Karpas-422 (cell line): Measurements from ENCODE around the gene SARS2. TPM values are rescaled to one million over a fixed set of nuclear protein-coding genes. Genes with fewer than 3 reads are reported as not detected.

Source experiments
- DNase-seq: peaks from one replicate; pipeline ENCODE4 v3.0.0-alpha.2; 2015
- H2AFZ ChIP-seq: fragments of 200-600 bp; sonication (generic); 2 replicates; pipeline ENCODE4 v1.6.1; 2014; ENCODE audit warnings: antibody characterized with exemption, low read length, mixed read lengths
- H3K27ac ChIP-seq: fragments of 200-600 bp; sonication (generic); 2 replicates; pipeline ENCODE4 v1.5.1; 2014; ENCODE audit warnings: mild to moderate bottlenecking, low read length, moderate library complexity
- H3K27me3 ChIP-seq: fragments of 200-600 bp; sonication (generic); 2 replicates; pipeline ENCODE4 v1.6.1; 2014; ENCODE audit warnings: low read length, mixed read lengths
- H3K36me3 ChIP-seq: fragments of 200-600 bp; sonication (generic); 2 replicates; pipeline ENCODE4 v1.6.1; 2014; ENCODE audit warnings: low read length, mixed read lengths; ENCODE audit not compliant: insufficient read depth
- H3K4me1 ChIP-seq: fragments of 200-600 bp; sonication (generic); 2 replicates; pipeline ENCODE4 v1.6.1; 2014; ENCODE audit warnings: mild to moderate bottlenecking, low read length, mixed read lengths
- H3K4me2 ChIP-seq: fragments of 200-600 bp; sonication (generic); 2 replicates; pipeline ENCODE4 v1.6.1; 2014; ENCODE audit warnings: low read length, low read depth, mild to moderate bottlenecking; ENCODE audit not compliant: poor library complexity, severe bottlenecking
- H3K4me3 ChIP-seq: fragments of 200-600 bp; sonication (generic); 2 replicates; pipeline ENCODE4 v1.5.1; 2014; ENCODE audit warnings: mild to moderate bottlenecking, antibody characterized with exemption, low read length, mixed read lengths
- H3K79me2 ChIP-seq: fragments of 200-600 bp; sonication (generic); 2 replicates; pipeline ENCODE4 v1.6.1; 2014; ENCODE audit warnings: mild to moderate bottlenecking, low read length, mixed read lengths
- H3K9ac ChIP-seq: fragments of 200-600 bp; sonication (generic); 2 replicates; pipeline ENCODE4 v1.6.0; 2014; ENCODE audit warnings: low read length
- H3K9me2 ChIP-seq: fragments of 200-600 bp; sonication (generic), shearing (Covaris generic); replicated peaks from 2 replicates; pipeline ENCODE4 v1.6.0; 2014; ENCODE audit warnings: mild to moderate bottlenecking, low read length, moderate library complexity; ENCODE audit not compliant: insufficient read depth
- H3K9me3 ChIP-seq: fragments of 300-700, 200-600 bp; sonication (generic); 2 replicates; pipeline ENCODE4 v1.6.1; 2014; ENCODE audit warnings: low read length, mixed read lengths
- H4K20me1 ChIP-seq: fragments of 200-600 bp; sonication (generic); 2 replicates; pipeline ENCODE4 v1.6.1; 2014; ENCODE audit warnings: mild to moderate bottlenecking, antibody characterized with exemption, low read length, low read depth; ENCODE audit not compliant: insufficient read depth
- total RNA-seq: library from RNA; depleted of rRNA; stranded (reverse); fragments of >200 nt; shearing (Covaris generic); gene quantifications from 2 replicates; pipeline ENCODE4 v1.2.3, GENCODE V29; 2014; ENCODE audit warnings: low replicate concordance

The SARS2 gene
- total RNA-seq, 1 experiment from 2014 or later: 16.8 TPM

DNA sequence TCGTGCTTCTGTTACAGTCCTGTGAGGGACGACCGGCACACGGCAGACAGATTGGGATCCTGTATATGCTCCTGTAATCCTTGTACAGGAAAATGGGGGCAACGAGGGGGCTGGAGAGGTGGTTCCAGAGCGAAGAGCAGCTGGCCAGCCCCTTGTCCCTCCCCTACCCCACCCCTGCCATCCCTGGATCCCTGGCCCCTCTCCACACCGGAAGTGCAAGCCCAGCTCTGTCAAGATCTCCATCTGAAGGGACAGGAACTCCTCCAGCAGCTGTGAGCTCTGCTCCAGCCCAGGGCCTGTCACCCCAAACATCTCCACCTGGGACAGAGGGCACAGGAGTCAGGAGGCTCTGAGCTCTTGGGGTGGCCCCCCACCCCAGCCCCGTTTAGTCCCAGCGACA, 13.0 kb downstream of the SARS2 start:
- no peaks in the 10 kb centered on the region for H3K27me3 ChIP-seq
- H3K4me1 ChIP-seq: no peaks in the 10 kb centered on the region
- H3K4me3 ChIP-seq: no peak overlapping the region
- H3K79me2 ChIP-seq: no peaks in the 10 kb centered on the region
- no peak overlapping the region for H3K9ac ChIP-seq
- no peak overlapping the region for H3K27ac ChIP-seq
- no peak overlapping the region for H3K4me2 ChIP-seq
- no peaks in the 10 kb centered on the region for H3K36me3 ChIP-seq
- H2AFZ ChIP-seq: no peak overlapping the region
- H4K20me1 ChIP-seq: no peaks in the 10 kb centered on the region
- no peaks in the 10 kb centered on the region for H3K9me2 ChIP-seq
- DNase-seq: no peak
- H3K9me3 ChIP-seq: no peaks in the 10 kb centered on the region

DNA sequence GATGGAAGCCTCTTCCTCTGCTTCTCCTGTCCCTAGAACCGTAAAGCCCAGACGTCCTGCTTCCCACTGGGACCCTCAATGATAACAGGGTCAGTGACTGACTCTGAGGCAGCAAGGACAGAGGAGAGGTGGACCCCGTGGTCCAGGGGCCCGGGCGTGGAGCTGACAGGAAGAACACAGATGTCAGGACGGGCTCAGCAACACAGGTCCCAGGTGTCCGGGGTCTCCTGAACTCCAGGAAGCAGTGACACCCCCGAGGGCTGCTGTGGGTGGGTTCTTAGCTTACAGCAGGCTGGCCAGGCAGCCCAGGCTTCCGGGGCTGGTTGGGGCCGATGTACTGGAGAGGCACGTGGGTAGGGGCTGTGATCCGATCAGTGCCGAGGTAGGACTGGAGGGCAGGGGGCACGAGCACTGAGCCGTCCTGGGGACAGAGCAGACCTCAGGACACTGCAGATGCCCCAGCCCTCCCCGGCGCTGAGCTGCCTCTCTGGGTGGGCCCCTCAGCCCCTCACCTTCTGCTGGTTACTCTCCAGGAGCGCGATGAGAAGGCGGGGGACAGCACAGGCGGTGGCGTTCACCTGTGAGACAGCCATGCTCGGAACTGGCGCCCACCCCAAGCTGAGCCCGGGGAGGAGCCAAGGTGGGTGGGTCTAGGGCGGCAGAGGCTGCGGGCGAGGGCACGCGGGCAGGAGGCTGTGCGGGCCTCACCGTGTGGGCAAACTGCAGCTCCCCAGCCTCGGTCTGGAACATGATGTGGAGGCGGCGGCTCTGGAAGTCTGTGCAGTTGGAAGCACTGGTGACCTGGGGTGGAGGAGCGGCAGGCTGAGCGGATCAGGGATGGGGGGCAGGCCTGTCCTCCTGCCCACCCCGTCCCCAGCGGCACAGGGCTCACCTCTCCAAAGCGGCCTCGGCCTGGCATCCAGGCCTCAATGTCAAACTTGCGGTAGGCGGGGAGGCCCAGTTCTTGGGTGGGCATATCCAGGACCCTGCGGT, 14.9 kb downstream of the SARS2 start:
- H3K4me1 ChIP-seq: no peaks in the 10 kb centered on the region
- no peak overlapping the region for H3K9ac ChIP-seq
- H3K27ac ChIP-seq: no peak overlapping the region
- no peaks in the 10 kb centered on the region for H3K9me2 ChIP-seq
- H3K9me3 ChIP-seq: no peaks in the 10 kb centered on the region
- no peaks in the 10 kb centered on the region for H4K20me1 ChIP-seq
- no peak for DNase-seq
- H3K4me2 ChIP-seq: no peak overlapping the region
- no peak overlapping the region for H3K4me3 ChIP-seq
- no peak overlapping the region for H2AFZ ChIP-seq
- H3K27me3 ChIP-seq: no peaks in the 10 kb centered on the region
- H3K36me3 ChIP-seq: no peaks in the 10 kb centered on the region
- no peaks in the 10 kb centered on the region for H3K79me2 ChIP-seq

DNA sequence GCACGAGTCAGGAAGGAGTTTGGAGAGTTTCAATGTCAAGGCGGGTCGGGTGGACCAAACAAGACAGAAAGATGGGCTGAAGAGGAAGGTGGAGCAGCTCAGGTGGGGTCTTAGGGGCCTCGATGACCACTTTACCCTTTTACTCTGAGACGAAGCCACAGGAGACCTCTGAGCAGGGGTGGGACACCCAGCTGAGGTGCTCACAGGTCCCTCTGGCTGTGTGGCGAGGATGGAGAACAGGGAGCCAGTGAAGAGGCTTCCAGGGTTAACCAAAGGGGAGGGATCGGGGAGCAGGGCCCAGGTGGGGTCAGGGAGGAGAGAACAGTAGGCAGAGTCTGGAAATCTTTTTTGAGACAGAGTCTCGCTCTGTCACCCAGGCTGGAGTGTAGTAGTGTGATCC, 16.6 kb downstream of the SARS2 start:
- no peak overlapping the region for H3K9ac ChIP-seq
- no peaks in the 10 kb centered on the region for H3K36me3 ChIP-seq
- no peak overlapping the region for H3K27ac ChIP-seq
- no peaks in the 10 kb centered on the region for H3K79me2 ChIP-seq
- no peak overlapping the region for H3K4me2 ChIP-seq
- no peaks in the 10 kb centered on the region for H4K20me1 ChIP-seq
- H3K9me3 ChIP-seq: no peaks in the 10 kb centered on the region
- no peak overlapping the region for H3K4me3 ChIP-seq
- no peaks in the 10 kb centered on the region for H3K4me1 ChIP-seq
- H2AFZ ChIP-seq: no peak overlapping the region
- DNase-seq: no peak
- no peaks in the 10 kb centered on the region for H3K9me2 ChIP-seq
- no peaks in the 10 kb centered on the region for H3K27me3 ChIP-seq

DNA sequence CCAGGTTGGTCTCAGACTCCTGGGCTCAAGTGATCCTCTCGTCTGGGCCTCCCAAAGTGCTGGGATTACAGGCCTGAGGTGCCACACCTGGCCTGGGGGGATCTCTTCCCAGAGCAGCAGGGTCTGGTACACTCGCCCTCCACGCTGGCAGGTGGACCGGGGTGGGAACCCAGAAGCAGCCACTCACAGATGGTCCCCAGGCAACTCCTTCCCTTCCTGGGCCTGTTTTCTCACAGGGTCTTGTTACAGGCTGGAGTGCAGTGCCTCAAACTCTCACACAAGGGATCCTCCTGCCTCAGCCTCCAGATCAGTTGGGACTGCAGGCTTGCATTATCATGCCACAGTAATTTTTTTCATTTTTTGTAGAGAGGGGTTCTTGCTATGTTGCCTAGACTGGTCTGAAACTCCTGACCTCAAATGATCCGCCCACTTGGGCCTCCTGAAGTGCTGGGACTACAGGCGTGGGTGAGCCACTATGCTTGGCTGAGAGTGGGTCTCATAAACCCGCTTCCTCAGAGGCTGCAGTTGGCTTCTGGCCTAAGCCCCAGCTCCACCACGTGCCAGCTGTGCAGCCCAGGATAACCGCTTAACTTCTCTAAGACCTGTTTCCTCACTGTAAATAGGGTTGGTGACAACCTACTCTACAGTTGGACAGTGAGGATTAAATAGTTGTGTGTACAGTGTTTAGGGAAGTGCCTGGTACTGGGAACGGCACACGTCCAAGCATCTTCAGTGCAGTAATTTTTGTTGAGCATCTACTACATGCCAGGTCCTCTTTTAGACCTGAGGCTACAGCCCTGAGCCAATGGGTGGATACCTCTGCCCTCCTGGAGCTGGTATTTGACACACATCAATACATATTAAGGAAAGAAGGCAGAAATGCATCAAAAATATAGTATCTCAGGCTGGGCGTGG, 17.7 kb downstream of the SARS2 start:
- Histone ChIP-seq H3K27me3 (no peaks in the 10 kb centered on the region), H3K9me2 (no peaks in the 10 kb centered on the region), H3K9me3 (no peaks in the 10 kb centered on the region), H4K20me1 (no peaks in the 10 kb centered on the region), H3K4me1 (no peaks in the 10 kb centered on the region), H3K36me3 (no peaks in the 10 kb centered on the region), H2AFZ (no peak overlapping the region), H3K79me2 (no peaks in the 10 kb centered on the region), H3K9ac (no peak overlapping the region), H3K27ac (no peak overlapping the region), H3K4me2 (no peak overlapping the region), H3K4me3 (no peak overlapping the region)
- DNase-seq: no peak

DNA sequence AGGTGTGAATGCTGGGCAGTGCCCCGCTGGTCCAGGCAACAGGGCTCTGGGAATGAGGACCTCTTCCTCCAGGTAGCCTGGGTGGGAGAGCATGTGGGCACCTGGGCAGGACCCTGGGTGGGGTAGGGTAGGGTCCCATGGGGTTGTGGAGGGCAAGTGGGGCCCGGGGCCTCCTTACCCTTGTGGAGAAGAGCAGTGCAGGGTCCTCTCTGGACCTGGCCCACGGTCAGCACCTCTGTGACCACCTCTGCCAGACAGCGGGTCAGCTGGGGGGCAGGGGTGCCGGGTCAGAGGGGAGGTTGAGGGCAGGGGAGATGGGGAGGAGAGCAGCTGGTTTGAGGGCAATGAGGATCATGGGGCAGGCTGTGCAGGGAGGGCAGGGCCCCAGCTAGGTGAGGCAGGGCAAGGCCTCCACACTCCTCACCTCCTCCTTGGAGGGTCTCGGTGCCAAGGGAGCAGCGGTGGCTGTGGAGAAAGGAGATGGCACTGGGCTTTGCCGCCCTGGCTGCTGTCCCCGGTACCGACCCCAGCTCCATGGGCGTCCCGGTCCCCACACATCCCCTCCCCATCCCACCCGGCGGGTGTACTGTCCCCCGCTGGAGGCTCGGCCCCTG, 19.1 kb downstream of the SARS2 start:
- H3K36me3 ChIP-seq: no peaks in the 10 kb centered on the region
- H3K9me2 ChIP-seq: no peaks in the 10 kb centered on the region
- no peaks in the 10 kb centered on the region for H4K20me1 ChIP-seq
- H3K4me3 ChIP-seq: no peak overlapping the region
- H3K4me2 ChIP-seq: no peak overlapping the region
- no peak overlapping the region for H3K27ac ChIP-seq
- no peak overlapping the region for H2AFZ ChIP-seq
- no peaks in the 10 kb centered on the region for H3K4me1 ChIP-seq
- no peaks in the 10 kb centered on the region for H3K27me3 ChIP-seq
- H3K9ac ChIP-seq: no peak overlapping the region
- no peaks in the 10 kb centered on the region for H3K79me2 ChIP-seq
- no peaks in the 10 kb centered on the region for H3K9me3 ChIP-seq
- no peak for DNase-seq

DNA sequence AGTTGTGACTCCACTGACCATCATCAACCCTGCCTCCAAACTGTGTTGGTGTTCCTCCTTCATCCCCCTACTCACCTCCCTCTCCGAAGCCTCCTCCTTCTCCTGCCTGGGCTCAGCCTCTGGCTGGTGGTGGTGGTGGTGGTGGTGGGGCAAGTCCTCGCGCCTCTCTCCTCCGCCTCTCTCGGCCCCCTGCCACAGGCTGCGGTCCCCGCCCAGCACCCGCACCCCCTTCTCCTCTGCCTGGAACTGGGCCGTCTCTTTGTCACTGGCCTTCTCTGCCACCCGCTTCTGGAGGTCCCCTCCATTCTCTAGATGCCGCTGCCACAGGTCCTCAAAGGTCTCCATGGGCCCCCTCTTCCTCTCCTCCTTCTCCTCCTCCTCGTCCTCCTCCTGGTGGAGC, 20.1 kb downstream of the SARS2 start:
- no peaks in the 10 kb centered on the region for H3K4me1 ChIP-seq
- no peaks in the 10 kb centered on the region for H3K27me3 ChIP-seq
- no peak overlapping the region for H3K4me3 ChIP-seq
- H3K79me2 ChIP-seq: no peaks in the 10 kb centered on the region
- no peaks in the 10 kb centered on the region for H3K9me3 ChIP-seq
- no peak for DNase-seq
- no peak overlapping the region for H3K9ac ChIP-seq
- H3K9me2 ChIP-seq: no peaks in the 10 kb centered on the region
- H3K27ac ChIP-seq: no peak overlapping the region
- H3K36me3 ChIP-seq: no peaks in the 10 kb centered on the region; the same call in 1 of the 2 replicates
- H2AFZ ChIP-seq: no peak overlapping the region
- H4K20me1 ChIP-seq: no peaks in the 10 kb centered on the region
- H3K4me2 ChIP-seq: no peak overlapping the region

DNA sequence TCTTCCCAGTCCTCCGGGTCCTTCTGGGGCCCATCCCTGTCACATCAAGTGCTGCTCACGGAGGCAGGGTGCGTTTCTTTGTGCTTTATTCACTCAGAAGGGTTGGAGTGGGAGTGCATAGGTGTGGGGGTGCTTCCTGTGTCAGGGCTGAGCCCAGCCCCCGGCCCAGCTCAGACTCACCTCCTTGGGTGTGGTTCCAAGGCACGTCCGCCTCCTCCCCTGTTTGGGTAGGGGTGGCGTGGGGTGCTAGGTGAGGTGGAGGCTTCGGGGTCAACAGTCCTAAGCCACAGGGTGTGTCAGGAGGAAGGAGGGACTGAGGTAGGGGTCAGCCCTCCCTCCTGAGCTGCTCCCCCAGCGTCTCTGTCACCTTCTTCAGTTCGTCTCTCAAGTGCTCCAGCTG, 21.7 kb downstream of the SARS2 start:
- Histone ChIP-seq H3K9me2 (no peaks in the 10 kb centered on the region), H3K4me3 (no peak overlapping the region), H3K36me3 (no peaks in the 10 kb centered on the region; the same call in 1 of the 2 replicates), H3K4me1 (no peaks in the 10 kb centered on the region), H3K9ac (no peak overlapping the region), H2AFZ (no peak overlapping the region), H3K27ac (no peak overlapping the region), H4K20me1 (no peaks in the 10 kb centered on the region), H3K4me2 (no peak overlapping the region), H3K9me3 (no peaks in the 10 kb centered on the region), H3K27me3 (no peaks in the 10 kb centered on the region), H3K79me2 (0 out of 2 replicates have a peak, but pooled peaks cover 4% of the 10 kb centered on the region)
- no peak for DNase-seq
